Skin of body (tissue), 2 donors: ENCODE data around the gene CPSF3. TPM values are rescaled to one million over a fixed set of nuclear protein-coding genes. Genes with fewer than 3 reads are reported as not detected.

Experiments used
- DNase-seq: peaks from one replicate; lab custom pipeline; 2025; lab: John Stamatoyannopoulos, UW
- total RNA-seq: library from RNA; depleted of rRNA; stranded (reverse); fragments of >200 nt; gene quantifications from one replicate; pipeline ENCODE4 v1.2.3, GENCODE V29; 2014

Gene CPSF3
- 38.4 TPM for total RNA-seq

GRCh38 chr2:9423100-9423921, at the start of gene CPSF3, which contains the start of gene ITGB1BP1:
CPSF3 (plus strand) TSS chr2:9423654; CDS start chr2:9423774, 120 bp downstream.
ITGB1BP1 (minus strand) TSS chr2:9423528; CDS start chr2:9418697, 4,831 bp downstream.
- peak; percentile 98 for DNase-seq

GRCh38 chr2:9374071-9374730, 49.3 kb upstream of the CPSF3 start:
- DNase-seq, result no peak

GRCh38 chr2:9375857-9376428, 47.5 kb upstream of the CPSF3 start:
- DNase-seq, result no peak

GRCh38 chr2:9377461-9378097, 45.9 kb upstream of the CPSF3 start:
- DNase-seq, result no peak

- peak; percentile 3 for DNase-seq
Measured at GRCh38 chr2:9378433-9379390, 44.7 kb upstream of the CPSF3 start.

GRCh38 chr2:9379391-9379755, 44.1 kb upstream of the CPSF3 start:
- no peak for DNase-seq

- DNase-seq, result peak; percentile 64
Measured at GRCh38 chr2:9380702-9381628, 42.5 kb upstream of the CPSF3 start.

GRCh38 chr2:9382604-9383235, 40.7 kb upstream of the CPSF3 start:
- no peak for DNase-seq

- no peak for DNase-seq
Measured at GRCh38 chr2:9384521-9384920, 38.9 kb upstream of the CPSF3 start.

GRCh38 chr2:9385841-9386240, 37.6 kb upstream of the CPSF3 start:
- DNase-seq, result no peak

- no peak for DNase-seq
Measured at GRCh38 chr2:9388199-9388681, 35.2 kb upstream of the CPSF3 start.

GRCh38 chr2:9388950-9389911, 34.2 kb upstream of the CPSF3 start:
- no peak for DNase-seq

- no peak for DNase-seq
Measured at GRCh38 chr2:9390151-9390850, 33.2 kb upstream of the CPSF3 start.

GRCh38 chr2:9390991-9391390, 32.5 kb upstream of the CPSF3 start:
- no peak for DNase-seq

GRCh38 chr2:9391961-9392720, 31.3 kb upstream of the CPSF3 start:
- no peak for DNase-seq
